HEK293T (cell line): ENCODE results near the gene CHST3.

Source experiments
- CTCF ChIA-PET: fragments of 350-600 bp; formaldehyde crosslinking; extraction: SDS; loops from one replicate; lab custom pipeline; 2021; ENCODE audit warnings: antibody characterized with exemption, inconsistent platforms; lab: Yijun Ruan, JAX
- POLR2A ChIA-PET: fragments of 350-600 bp; formaldehyde crosslinking; extraction: SDS; loops from one replicate; lab custom pipeline; 2020; ENCODE audit warnings: antibody characterized with exemption, inconsistent platforms; lab: Yijun Ruan, JAX
- DNase-seq: peaks from one replicate; pipeline ENCODE4 v3.0.0; 2012; ENCODE audit warnings: mixed read lengths; ENCODE audit errors: extremely low spot score
- ARNT ChIP-seq: fragments of 450-650 bp; IDR thresholded peaks from 2 replicates; pipeline ENCODE4 v1.6.1; 2017; ENCODE audit warnings: mild to moderate bottlenecking
- BHLHE40 ChIP-seq: fragments of 450-650 bp; IDR thresholded peaks from 2 replicates; pipeline ENCODE4 v1.6.1; 2016; ENCODE audit warnings: mild to moderate bottlenecking, moderate library complexity, borderline replicate concordance
- CTBP1 ChIP-seq: fragments of 450-650 bp; IDR thresholded peaks from 2 replicates; pipeline ENCODE4 v1.6.1; 2016; ENCODE audit warnings: borderline replicate concordance
- ELF4 ChIP-seq: fragments of 450-650 bp; IDR thresholded peaks from 2 replicates; pipeline ENCODE4 v1.6.1; 2017; ENCODE audit warnings: antibody characterized with exemption
- FOXA1 ChIP-seq: fragments of 450-650 bp; IDR thresholded peaks from 2 replicates; pipeline ENCODE4 v1.6.1; 2016; ENCODE audit warnings: mild to moderate bottlenecking
- FOXK2 ChIP-seq: fragments of 450-650 bp; IDR thresholded peaks from 2 replicates; pipeline ENCODE4 v1.6.1; 2016; ENCODE audit warnings: mild to moderate bottlenecking
- FOXM1 ChIP-seq: fragments of 450-650 bp; IDR thresholded peaks from 2 replicates; pipeline ENCODE4 v1.6.1; 2017; ENCODE audit warnings: mild to moderate bottlenecking, borderline replicate concordance
- HDGF ChIP-seq: fragments of 450-650 bp; IDR thresholded peaks from 2 replicates; pipeline ENCODE4 v1.6.1; 2017; ENCODE audit warnings: antibody characterized with exemption, borderline replicate concordance
- L3MBTL2 ChIP-seq: fragments of 450-650 bp; conservative IDR thresholded peaks from 2 replicates; pipeline ENCODE4 v1.6.1; 2016; ENCODE audit warnings: mild to moderate bottlenecking
- LEF1 ChIP-seq: fragments of 450-650 bp; IDR thresholded peaks from 2 replicates; pipeline ENCODE4 v1.6.1; 2017; ENCODE audit warnings: mild to moderate bottlenecking, borderline replicate concordance
- NFRKB ChIP-seq: fragments of 450-650 bp; IDR thresholded peaks from 2 replicates; pipeline ENCODE4 v1.6.1; 2016; ENCODE audit warnings: mild to moderate bottlenecking, moderate library complexity
- SP1 ChIP-seq: fragments of 450-650 bp; IDR thresholded peaks from 2 replicates; pipeline ENCODE4 v1.6.1; 2017
- SUZ12 ChIP-seq: fragments of 450-650 bp; IDR thresholded peaks from 2 replicates; pipeline ENCODE4 v1.6.1; 2016; ENCODE audit warnings: mild to moderate bottlenecking
- TARDBP ChIP-seq: fragments of 450-650 bp; IDR thresholded peaks from 2 replicates; pipeline ENCODE4 v1.6.1; 2016
- ZNF384 ChIP-seq: fragments of 450-650 bp; IDR thresholded peaks from 2 replicates; pipeline ENCODE4 v1.6.1; 2016
- TF ChIP-seq, protein P1 (sequence below): fragments of 450-650 bp; IDR thresholded peaks from 2 replicates; pipeline ENCODE4 v1.6.1; 2016

CHST3 gene

DNA sequence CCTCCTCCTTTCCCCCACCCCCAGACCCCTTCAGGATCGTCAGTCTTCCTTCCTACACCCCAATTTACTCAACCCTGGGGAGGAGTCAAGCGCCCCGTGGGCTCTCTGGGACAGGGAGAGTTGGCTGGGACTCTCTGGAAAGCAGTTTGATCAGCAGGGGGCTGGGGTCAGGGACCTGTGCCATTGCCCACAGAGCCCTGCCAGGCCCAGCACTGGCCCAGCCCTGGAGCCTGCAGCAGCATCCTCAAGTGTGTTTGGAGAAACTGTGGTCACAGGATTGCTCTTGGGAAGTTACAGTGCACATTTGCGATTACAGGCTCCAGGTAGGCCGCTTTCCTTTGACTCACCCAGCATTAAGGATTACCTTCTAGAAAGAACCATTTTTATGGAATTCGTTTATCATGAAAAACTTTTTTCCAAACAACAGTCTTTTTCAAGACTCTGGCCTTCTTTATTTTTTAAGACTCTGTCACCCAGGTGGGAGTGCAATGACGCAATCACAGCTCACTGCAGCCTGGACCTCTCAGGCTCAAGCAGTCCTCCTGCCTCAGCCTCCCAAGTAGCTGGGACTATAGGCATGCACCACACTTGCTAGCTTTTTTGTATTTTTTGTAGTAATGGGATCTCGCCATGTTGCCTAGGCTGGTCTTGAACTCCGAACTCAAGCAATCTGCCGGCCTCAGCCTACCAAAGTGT is 50.7 kb downstream of the CHST3 start:
- CTCF ChIA-PET: no interaction called here
- no peak for TF ChIP-seq TARDBP
- no peak for TF ChIP-seq SUZ12
- TF ChIP-seq ELF4: no peak
- TF ChIP-seq FOXA1: no peak
- TF ChIP-seq, protein P1, sequence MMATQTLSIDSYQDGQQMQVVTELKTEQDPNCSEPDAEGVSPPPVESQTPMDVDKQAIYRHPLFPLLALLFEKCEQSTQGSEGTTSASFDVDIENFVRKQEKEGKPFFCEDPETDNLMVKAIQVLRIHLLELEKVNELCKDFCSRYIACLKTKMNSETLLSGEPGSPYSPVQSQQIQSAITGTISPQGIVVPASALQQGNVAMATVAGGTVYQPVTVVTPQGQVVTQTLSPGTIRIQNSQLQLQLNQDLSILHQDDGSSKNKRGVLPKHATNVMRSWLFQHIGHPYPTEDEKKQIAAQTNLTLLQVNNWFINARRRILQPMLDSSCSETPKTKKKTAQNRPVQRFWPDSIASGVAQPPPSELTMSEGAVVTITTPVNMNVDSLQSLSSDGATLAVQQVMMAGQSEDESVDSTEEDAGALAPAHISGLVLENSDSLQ: no peak
- no peak for TF ChIP-seq LEF1
- TF ChIP-seq BHLHE40: no peak
- no peak for TF ChIP-seq FOXK2
- no peak for TF ChIP-seq NFRKB
- TF ChIP-seq CTBP1: no peak
- TF ChIP-seq FOXM1: no peak
- no peak for TF ChIP-seq ZNF384
- TF ChIP-seq HDGF: no peak
- no peak for TF ChIP-seq SP1
- no peak for TF ChIP-seq ARNT
- TF ChIP-seq L3MBTL2: no peak
- POLR2A ChIA-PET: interaction anchor here (1.1 kb wide), 1 partner anchor 51 kb away, joined by 3 read pairs; the partner anchor contains the start of gene CHST3
- DNase-seq: no peak

DNA sequence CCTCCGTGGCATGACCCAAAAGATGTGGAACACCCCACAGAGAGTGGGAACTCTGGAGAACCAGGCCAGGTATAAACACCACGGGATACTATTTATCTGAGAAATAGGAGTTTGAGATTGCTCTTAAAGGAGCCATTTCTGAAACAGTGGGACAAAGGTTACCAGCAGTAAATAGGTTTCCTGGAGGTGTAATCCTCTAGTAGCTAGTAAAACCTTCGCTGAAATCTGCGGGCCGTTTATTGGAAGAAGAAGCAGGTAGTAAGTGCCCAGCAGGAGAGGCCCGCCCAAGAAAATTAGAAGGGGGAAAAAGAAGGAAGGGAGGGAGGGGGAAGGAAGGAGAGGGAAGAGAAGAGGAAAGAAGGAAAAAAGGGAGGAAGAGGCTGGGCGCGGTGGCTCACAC is 51.6 kb downstream of the CHST3 start:
- TF ChIP-seq CTBP1 (no peak), BHLHE40 (no peak), FOXM1 (no peak), SP1 (no peak), FOXK2 (no peak), ELF4 (no peak)
- TF ChIP-seq, protein P1: no peak
- ChIA-PET POLR2A (no interaction called here), CTCF (interaction anchor here (1.0 kb wide), 1 partner anchor 33 kb away, joined by 3 read pairs; no protein-coding TSS in a partner anchor)
- DNase-seq: no peak

DNA sequence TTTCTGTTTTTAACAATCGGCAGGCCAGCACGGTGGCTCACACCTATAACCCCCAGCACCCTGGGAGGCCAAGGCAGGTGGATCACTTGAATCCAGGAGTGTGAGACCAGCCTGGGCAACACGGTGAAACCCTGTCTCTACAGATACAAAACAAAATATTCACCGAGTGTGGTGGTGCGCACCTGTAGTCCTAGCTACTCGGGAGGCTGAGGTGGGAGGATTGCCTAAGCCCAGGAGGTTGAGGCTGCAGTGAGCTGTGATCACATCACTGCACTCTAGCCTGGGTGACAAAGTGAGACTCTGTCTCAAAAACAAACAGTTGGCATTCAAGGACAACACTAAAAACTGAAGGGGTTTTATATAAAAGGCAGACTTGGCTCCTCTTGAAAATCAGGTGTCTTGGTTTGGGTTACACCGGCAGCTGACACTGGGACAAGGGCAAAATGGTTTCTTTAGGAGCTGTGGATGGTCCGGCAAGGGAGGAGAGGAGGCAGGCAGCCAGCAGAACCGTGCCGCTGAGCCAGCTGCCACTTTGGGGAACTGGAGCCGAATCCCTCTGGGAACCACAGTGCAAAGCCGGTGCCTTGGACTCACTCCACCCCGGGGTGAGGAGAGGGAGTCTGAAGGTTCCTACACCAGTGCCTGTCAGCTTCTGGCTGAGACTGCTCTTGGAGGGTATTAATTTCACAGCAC is 52.6 kb downstream of the CHST3 start:
- no peak for TF ChIP-seq LEF1
- no peak for TF ChIP-seq CTBP1
- no peak for TF ChIP-seq BHLHE40
- TF ChIP-seq HDGF: no peak
- ChIA-PET POLR2A (no interaction called here), CTCF (no interaction called here)
- DNase-seq: no peak

DNA sequence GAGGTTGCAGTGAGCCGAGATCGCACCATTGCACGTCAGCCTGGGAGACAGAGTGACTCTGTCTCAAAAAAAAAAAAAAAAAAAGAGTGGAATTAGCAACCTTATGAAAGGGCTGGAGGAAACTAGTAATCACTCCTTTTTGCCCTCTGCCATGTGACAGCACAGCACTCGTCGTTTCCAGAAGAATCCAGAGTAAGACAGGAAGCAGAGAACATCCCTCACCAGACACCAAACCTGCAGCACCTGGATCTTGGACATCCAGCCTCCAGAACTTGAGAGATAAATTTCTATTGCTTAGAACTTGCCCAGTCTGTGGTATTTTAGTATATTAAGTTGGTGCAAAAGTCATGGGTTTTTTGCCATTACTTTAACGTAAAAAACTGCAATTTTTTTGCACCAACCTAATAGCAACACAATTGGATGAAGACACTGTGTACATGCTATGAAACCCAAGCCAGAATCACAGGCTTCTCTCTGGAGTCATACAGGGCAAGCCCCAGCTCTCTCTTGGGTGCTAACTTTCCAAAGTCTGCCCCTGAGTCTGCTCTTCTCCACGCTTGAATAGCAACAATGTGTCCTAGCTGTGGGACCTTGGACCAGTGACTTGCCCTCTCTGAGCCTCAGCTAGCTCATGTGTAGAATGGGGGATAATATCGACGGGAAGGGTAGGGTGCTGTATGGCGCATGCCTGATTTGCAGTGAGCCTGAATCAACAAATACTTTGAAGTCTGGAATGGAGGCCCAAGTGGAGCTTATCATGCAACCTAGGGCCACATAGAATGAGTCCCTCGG is 55.1 kb downstream of the CHST3 start:
- DNase-seq: no peak
- CTCF ChIA-PET: no interaction called here
- POLR2A ChIA-PET: no interaction called here
- TF ChIP-seq FOXA1 (no peak), LEF1 (no peak), TARDBP (no peak), FOXM1 (no peak), ARNT (no peak), SP1 (no peak), ZNF384 (no peak), ELF4 (no peak), SUZ12 (no peak), L3MBTL2 (no peak), HDGF (no peak), BHLHE40 (no peak)

DNA sequence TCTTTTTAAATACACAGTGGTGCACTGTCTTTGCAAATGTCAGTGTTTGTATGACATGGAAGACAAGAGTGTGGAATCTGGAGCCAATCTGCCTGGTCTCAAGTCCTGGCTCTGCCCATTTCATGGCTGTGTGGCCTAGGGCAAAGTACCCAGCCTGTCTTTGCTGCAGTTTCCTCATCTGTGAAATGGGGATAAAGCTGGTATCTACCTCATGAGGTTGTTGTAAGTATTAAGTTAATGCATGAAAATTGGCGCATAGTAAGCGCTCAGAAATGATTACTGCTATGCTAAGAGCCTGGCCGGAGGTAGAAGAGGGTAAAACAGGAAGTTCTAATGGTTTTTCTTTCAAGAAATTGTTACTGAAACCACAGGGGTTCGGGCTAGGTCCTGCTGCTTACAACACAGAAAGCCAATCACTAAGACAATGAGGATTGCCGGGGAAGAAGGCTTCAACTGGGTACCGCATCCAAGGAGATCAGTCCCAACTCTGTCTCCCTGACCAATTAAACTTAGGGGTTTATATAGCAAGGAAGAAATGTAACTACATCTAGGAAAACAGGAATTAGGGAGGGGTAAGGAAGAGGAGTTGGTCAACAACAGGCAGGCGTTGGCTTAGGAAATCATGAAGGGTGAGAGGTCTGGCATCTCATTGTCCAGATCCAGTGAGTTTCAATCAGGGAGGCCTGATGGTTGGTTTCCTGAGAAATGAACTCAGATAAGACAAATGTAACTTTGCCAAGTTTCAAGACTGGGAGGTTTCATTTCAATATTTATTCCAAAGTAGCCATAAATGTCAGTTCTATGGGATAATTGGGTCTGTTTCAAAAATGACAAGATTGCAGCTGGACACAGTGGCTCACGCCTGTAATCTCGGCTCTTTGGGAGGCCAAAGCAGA is 57.0 kb downstream of the CHST3 start:
- DNase-seq: no peak
- ChIA-PET CTCF (no interaction called here), POLR2A (no interaction called here)
- no peak for TF ChIP-seq SUZ12
- TF ChIP-seq FOXA1: no peak
- TF ChIP-seq LEF1: no peak
- TF ChIP-seq, protein P1: no peak
- TF ChIP-seq L3MBTL2: no peak
- TF ChIP-seq ELF4: no peak
- TF ChIP-seq SP1: no peak
- TF ChIP-seq FOXK2: no peak
- TF ChIP-seq ARNT: no peak
